K562 (cell line): Measurements from ENCODE around the gene RAB25. TPM values are rescaled to one million over a fixed set of nuclear protein-coding genes. Genes with fewer than 3 reads are reported as not detected.
A peak's percentile ranks its signal among the peaks of the same experiment; 100 is the strongest.

ENCODE experiments used
- COPS2 ChIP-seq: fragments of 450-650 bp; conservative IDR thresholded peaks from 2 replicates; pipeline ENCODE4 v1.6.1; 2016; ENCODE audit warnings: mild to moderate bottlenecking, moderate library complexity
- DDX20 ChIP-seq: fragments of 450-650 bp; IDR thresholded peaks from 2 replicates; pipeline ENCODE4 v1.6.1; 2016; ENCODE audit warnings: missing genetic modification characterization, low read depth, mild to moderate bottlenecking, missing compliant biosample characterization, moderate library complexity
- ELF4 ChIP-seq: fragments of 450-650 bp; formaldehyde crosslinking; IDR thresholded peaks from 2 replicates; pipeline ENCODE4 v1.4.0; 2022; ENCODE audit warnings: missing genetic modification characterization
- JUND ChIP-seq, 2 experiments: IDR thresholded peaks; 2 replicates in 1 of 2; 3 replicates in 1 of 2; pipeline ENCODE4 v1.6.1; 2011; ENCODE audit warnings: borderline replicate concordance in 2 of 2, low read depth in 2 of 2, low read length in 2 of 2, improper control_type of control experiment in 1 of 2, missing biosample characterization in 1 of 2, missing genetic modification characterization in 1 of 2, missing genetic modification reagents in 1 of 2
- KAT2B ChIP-seq: IDR thresholded peaks from one replicate; pipeline ENCODE4 v1.6.1; 2012; ENCODE audit warnings: low read depth, mild to moderate bottlenecking, control low read depth, inconsistent platforms, low read length, moderate library complexity
- MYNN ChIP-seq, 2 experiments: sonication (generic); formaldehyde crosslinking in 1 of 2; IDR thresholded peaks; 2 replicates each; pipeline versions ENCODE4 v1.5.0 to v1.6.1; 2016 to 2020; ENCODE audit warnings: antibody characterized with exemption in 1 of 2, missing genetic modification reagents in 1 of 2
- POLR2AphosphoS2 ChIP-seq: IDR thresholded peaks from 2 replicates; pipeline ENCODE4 v1.6.1; 2012; ENCODE audit warnings: low read length, improper control_type of control experiment
- POLR2AphosphoS5 ChIP-seq: IDR thresholded peaks from 2 replicates; pipeline ENCODE4 v1.6.1; 2011; ENCODE audit warnings: mild to moderate bottlenecking, low read depth, low read length, moderate library complexity; ENCODE audit not compliant: control insufficient read depth, insufficient read depth
- RBM34 ChIP-seq: fragments of 200-400 bp; formaldehyde crosslinking; IDR thresholded peaks from 2 replicates; pipeline ENCODE4 v1.6.1; 2018; ENCODE audit warnings: low read length, borderline replicate concordance; ENCODE audit not compliant: insufficient read depth
- SIRT6 ChIP-seq: IDR thresholded peaks from one replicate; pipeline ENCODE4 v1.6.1; 2012; ENCODE audit warnings: low read depth, mild to moderate bottlenecking, control low read depth, inconsistent platforms, low read length, moderate library complexity
- TBL1XR1 ChIP-seq, 2 experiments: IDR thresholded peaks; 2 replicates each; pipeline ENCODE4 v1.6.1; 2012; ENCODE audit warnings: improper control_type of control experiment in 2 of 2, low read length in 2 of 2, mild to moderate bottlenecking in 1 of 2
- TOE1 ChIP-seq, 2 experiments: fragments of 450-650 bp in 1 of 2; sonication (generic) in 1 of 2; formaldehyde crosslinking in 1 of 2; IDR thresholded peaks; 2 replicates each; pipeline versions ENCODE4 v1.7.1 to v1.8.0; 2016 to 2022; ENCODE audit warnings: borderline replicate concordance in 2 of 2, mild to moderate bottlenecking in 2 of 2, antibody characterized with exemption in 1 of 2, inconsistent platforms in 1 of 2, low read depth in 1 of 2, missing genetic modification reagents in 1 of 2, moderate library complexity in 1 of 2
- ZBTB17 ChIP-seq: fragments of 450-650 bp; formaldehyde crosslinking; IDR thresholded peaks from 2 replicates; pipeline ENCODE4 v1.4.0; 2020; ENCODE audit warnings: mild to moderate bottlenecking
- ZBTB7A ChIP-seq: IDR thresholded peaks from 2 replicates; pipeline ENCODE4 v1.6.1; 2011; ENCODE audit warnings: low read depth, mild to moderate bottlenecking, low read length, moderate library complexity, borderline replicate concordance; ENCODE audit not compliant: control insufficient read depth
- ZHX1 ChIP-seq: fragments of 150-350 bp; conservative IDR thresholded peaks from 2 replicates; pipeline ENCODE4 v1.6.1; 2014; ENCODE audit warnings: low read length
- ZNF12 ChIP-seq: sonication (generic); formaldehyde crosslinking; IDR thresholded peaks from 2 replicates; pipeline ENCODE4 v1.4.0; 2020; ENCODE audit warnings: mild to moderate bottlenecking, missing genetic modification reagents
- ZNF57 ChIP-seq: fragments of 450-650 bp; formaldehyde crosslinking; IDR thresholded peaks from 2 replicates; pipeline ENCODE4 v1.4.0; 2020; ENCODE audit warnings: mild to moderate bottlenecking, moderate library complexity
- ZNF76 ChIP-seq: fragments of 250-450 bp; sonication (Bioruptor Pico); IDR thresholded peaks from 2 replicates; pipeline ENCODE4 v1.4.0; 2020; ENCODE audit warnings: mild to moderate bottlenecking, moderate library complexity, borderline replicate concordance
- polyA plus RNA-seq, 8 experiments: library from polyadenylated mRNA; depleted of rRNA in 4 of 8; stranded (reverse) in 5 of 8; unstranded in 3 of 8; fragments of >200 nt; fragmentation: Nextera tagmentation in 2 of 8; fragmentation: Illumina TruSeq in 1 of 8; extraction: Ambion mirVana in 2 of 8; extraction: Trizol in 1 of 8; gene quantifications; 2 replicates each; pipeline versions ENCODE4 v1.2.1 to v1.2.3, GENCODE V29; 2011 to 2014; ENCODE audit warnings: inconsistent platforms in 1 of 8, missing spikeins in 1 of 8
- total RNA-seq, 7 experiments: library from RNA; depleted of rRNA in 6 of 7; stranded (reverse); fragments of >200 nt in 6 of 7; fragmentation: Illumina TruSeq in 2 of 7; extraction: Trizol in 2 of 7; gene quantifications; 2 replicates each; pipeline versions ENCODE4 v1.2.1 to v1.2.3, GENCODE V29; 2011 to 2021; ENCODE audit warnings: low replicate concordance in 1 of 7
- TF ChIP-seq, protein P1 (sequence below): fragments of 450-650 bp; formaldehyde crosslinking; IDR thresholded peaks from 2 replicates; pipeline ENCODE4 v1.4.0; 2022; ENCODE audit warnings: mild to moderate bottlenecking, moderate library complexity
- TF ChIP-seq, protein P2 (sequence below): fragments of 250-450 bp; sonication (Bioruptor Pico); IDR thresholded peaks from 2 replicates; pipeline ENCODE4 v1.5.0; 2020; ENCODE audit warnings: mild to moderate bottlenecking, borderline replicate concordance

RAB25 gene
- total and polyA plus RNA-seq, 9 of the 15 experiments (the other 6 are each of a cell fraction or from before 2014, with no cell fraction given) = 0.10 to 0.27 (median 0.13) TPM; not detected in 6

GRCh38 chr1:156114101-156114918, 53.4 kb downstream of the RAB25 start, which contains the start of gene LMNA (continued):
- TF ChIP-seq POLR2AphosphoS5 (peak; percentile 78), RBM34 (0 out of 2 replicates have a peak, but pooled peaks have one; percentile 44), ELF4 (CRISPR knock-in tag) (peak; percentile 78), DDX20 (tag) (no peak), MYNN (IDR thresholded peaks at IDR 0.05) (peak; percentile 93), MYNN (CRISPR knock-in tag; IDR thresholded peaks at IDR 0.05) (no peak), ZBTB17 (CRISPR knock-in tag) (no peak), TBL1XR1 (IDR thresholded peaks at IDR 0.05; ENCODE audit: low read length in 2 of 2) (no peak), ZNF57 (CRISPR knock-in tag) (no peak), ZBTB7A (peak; percentile 86; the same call in 1 of the 2 replicates), ZHX1 (no peak), TOE1 (IDR thresholded peaks at IDR 0.05; ENCODE audit: borderline replicate concordance) (no peak; the same call in none of the 2 replicates), TOE1 (CRISPR knock-in tag; IDR thresholded peaks at IDR 0.05; ENCODE audit: borderline replicate concordance, low read depth) (no peak), ZNF12 (CRISPR knock-in tag) (no peak; the same call in 1 of the 2 replicates), JUND (IDR thresholded peaks at IDR 0.05; ENCODE audit: borderline replicate concordance, low read depth, low read length) (peak; percentile 98), JUND (tag; IDR thresholded peaks at IDR 0.05; ENCODE audit: borderline replicate concordance, low read depth, low read length) (peak; percentile 95), SIRT6 (no peak), KAT2B (no peak), COPS2 (no peak), ZNF76 (CRISPR knock-in tag) (no peak), POLR2AphosphoS2 (peak; percentile 36; the same call in 1 of the 2 replicates)
- TF ChIP-seq, protein P1, sequence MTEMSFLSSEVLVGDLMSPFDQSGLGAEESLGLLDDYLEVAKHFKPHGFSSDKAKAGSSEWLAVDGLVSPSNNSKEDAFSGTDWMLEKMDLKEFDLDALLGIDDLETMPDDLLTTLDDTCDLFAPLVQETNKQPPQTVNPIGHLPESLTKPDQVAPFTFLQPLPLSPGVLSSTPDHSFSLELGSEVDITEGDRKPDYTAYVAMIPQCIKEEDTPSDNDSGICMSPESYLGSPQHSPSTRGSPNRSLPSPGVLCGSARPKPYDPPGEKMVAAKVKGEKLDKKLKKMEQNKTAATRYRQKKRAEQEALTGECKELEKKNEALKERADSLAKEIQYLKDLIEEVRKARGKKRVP (CRISPR knock-in tag) = 0 out of 2 replicates have a peak, but pooled peaks have one; percentile 13
- TF ChIP-seq, protein P2, sequence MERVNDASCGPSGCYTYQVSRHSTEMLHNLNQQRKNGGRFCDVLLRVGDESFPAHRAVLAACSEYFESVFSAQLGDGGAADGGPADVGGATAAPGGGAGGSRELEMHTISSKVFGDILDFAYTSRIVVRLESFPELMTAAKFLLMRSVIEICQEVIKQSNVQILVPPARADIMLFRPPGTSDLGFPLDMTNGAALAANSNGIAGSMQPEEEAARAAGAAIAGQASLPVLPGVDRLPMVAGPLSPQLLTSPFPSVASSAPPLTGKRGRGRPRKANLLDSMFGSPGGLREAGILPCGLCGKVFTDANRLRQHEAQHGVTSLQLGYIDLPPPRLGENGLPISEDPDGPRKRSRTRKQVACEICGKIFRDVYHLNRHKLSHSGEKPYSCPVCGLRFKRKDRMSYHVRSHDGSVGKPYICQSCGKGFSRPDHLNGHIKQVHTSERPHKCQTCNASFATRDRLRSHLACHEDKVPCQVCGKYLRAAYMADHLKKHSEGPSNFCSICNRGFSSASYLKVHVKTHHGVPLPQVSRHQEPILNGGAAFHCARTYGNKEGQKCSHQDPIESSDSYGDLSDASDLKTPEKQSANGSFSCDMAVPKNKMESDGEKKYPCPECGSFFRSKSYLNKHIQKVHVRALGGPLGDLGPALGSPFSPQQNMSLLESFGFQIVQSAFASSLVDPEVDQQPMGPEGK (CRISPR knock-in tag) = no peak
